22Rv1 (cell line): ENCODE measurements around the gene RBMS1.

Source experiments
- H3K27ac ChIP-seq: fragments of 450-650 bp; 2 replicates; pipeline ENCODE4 v1.5.1; 2017
- CTCF ChIP-seq: fragments of 450-650 bp; IDR thresholded peaks from 2 replicates; pipeline ENCODE4 v1.5.1; 2017; ENCODE audit warnings: mild to moderate bottlenecking
- ZFX ChIP-seq: fragments of 450-650 bp; IDR thresholded peaks from 2 replicates; pipeline ENCODE4 v1.6.1; 2017; ENCODE audit warnings: antibody characterized with exemption, borderline replicate concordance

The RBMS1 gene

GRCh38 chr2:160241251-160242137 lies 252.1 kb downstream of the RBMS1 start:
- no peak overlapping the region for H3K27ac ChIP-seq
- TF ChIP-seq CTCF (no peak), ZFX (no peak)

GRCh38 chr2:160239436-160239835 lies 254.2 kb downstream of the RBMS1 start:
- TF ChIP-seq CTCF, result no peak
- TF ChIP-seq ZFX, result no peak
- no peak overlapping the region for H3K27ac ChIP-seq

GRCh38 chr2:160238392-160238791 lies 255.2 kb downstream of the RBMS1 start:
- no peak overlapping the region for H3K27ac ChIP-seq
- TF ChIP-seq CTCF (no peak), ZFX (no peak)

GRCh38 chr2:160232905-160233475 lies 260.6 kb downstream of the RBMS1 start:
- TF ChIP-seq ZFX (no peak), CTCF (no peak)
- H3K27ac ChIP-seq, result no peak overlapping the region

- no peak overlapping the region for H3K27ac ChIP-seq
- TF ChIP-seq CTCF, result no peak
- no peak for TF ChIP-seq ZFX
Observed at GRCh38 chr2:160229591-160229990, 264.0 kb downstream of the RBMS1 start.

- no peak overlapping the region for H3K27ac ChIP-seq
- TF ChIP-seq ZFX (no peak), CTCF (no peak)
Observed at GRCh38 chr2:160228141-160228917, 265.3 kb downstream of the RBMS1 start.
